Pancreas (tissue), 10 donors: ENCODE results near the gene ZNF674. TPM values are rescaled to one million over a fixed set of nuclear protein-coding genes. Genes with fewer than 3 reads are reported as not detected.
A peak's percentile ranks its signal among the peaks of the same experiment; 100 is the strongest.

Source experiments
- ATAC-seq, 4 donors: fragments of 200-7000 bp; cut with Tn5 transposase; one replicate each; pipeline versions ENCODE4 v1.8.0 to v1.9.1; 2020; ENCODE audit warnings: mild to moderate bottlenecking in 4 of 4, moderate library complexity in 4 of 4
- DNase-seq, 6 donors: peaks; one replicate each; pipeline ENCODE4 v3.0.0-alpha.2; 2020
- FAIRE-seq: peaks from 2 replicates; lab custom pipeline; 2012; peaks lifted over from hg19 to GRCh38; lab: Jason Lieb, UNC
- H3K27ac ChIP-seq, 4 donors: fragments of 200-600 bp; sonication (generic); 1 replicate in 3 of 4; 2 replicates in 1 of 4; pipeline versions ENCODE4 v1.5.0 to v1.8.0; 2020
- H3K27me3 ChIP-seq, 4 donors: fragments of 200-600 bp; one replicate each; pipeline ENCODE4 v1.8.0; 2021
- H3K36me3 ChIP-seq, 3 donors: fragments of 200-600 bp; sonication (generic) in 1 of 3; one replicate each; pipeline versions ENCODE4 v1.5.0 to v1.8.0; 2020 to 2021
- H3K4me1 ChIP-seq, 3 donors: fragments of 200-600 bp; one replicate each; pipeline ENCODE4 v1.8.0; 2021
- H3K4me3 ChIP-seq, 4 donors: fragments of 200-600 bp; sonication (generic) in 2 of 4; one replicate each; pipeline versions ENCODE4 v1.5.0 to v1.8.0; 2020 to 2021
- H3K9me3 ChIP-seq, 4 donors: fragments of 200-600 bp; one replicate each; pipeline ENCODE4 v1.8.0; 2021
- WGBS, 2 donors: extraction: QIAGEN DNeasy Blood & Tissue Kit; methylation state at CpG; one replicate each; pipeline ENCODE4 v1.1.7; 2013; 5-methylcytosine and 5-hydroxymethylcytosine counted together
- intact Hi-C, 3 donors: fragments of 100-400 bp; cut with DNase I; formaldehyde crosslinking; loops; one replicate each; pipeline versions ENCODE4 v1.11.1 to v1.14.2; 2022
- polyA plus RNA-seq, 2 donors: library from polyadenylated mRNA; stranded (reverse); fragments of 200-250 nt; gene quantifications; one replicate each; pipeline ENCODE4 v1.2.3, GENCODE V29; 2013
- total RNA-seq, 6 donors: library from RNA; stranded (reverse); fragmentation: NEBNext Ultra II Directional in 4 of 6; extraction: Animal tissue kit (Norgen Biotek cat#: 25700) in 4 of 6; gene quantifications; one replicate each; pipeline versions ENCODE4 v1.2.1 to v1.2.4, GENCODE V29; 2021 to 2023
- TF ChIP-seq, protein P1 (sequence below), 4 donors: fragments of 200-600 bp; sonication (generic) in 3 of 4; IDR thresholded peaks; one replicate each; pipeline versions ENCODE4 v1.5.0 to v1.8.0; 2021; ENCODE audit warnings: antibody characterized with exemption in 4 of 4
- donor health status: healthy with polysubstance abuse.
- donor health status: DM: no; HTN: no; CAD: no; lungs with moderate emphysema.
- donor health status: DM: no; HTN: no; CAD: no.
- donor health status: control.
- donor health status: control.
- donor health status: Bipolar disorder and iron deficiency.
- donor health status: DM: yes; HTN: yes; CAD: no.
- donor health status: DM: no; HTN: no; CAD: no.
- donor health status: DM: no; HTN: no; CAD: no.
- donor health status: DM: yes; HTN: yes; CAD: no.

Gene ZNF674
- total and polyA plus RNA-seq, 8 donors: 0.80 to 2.8 (median 1.4) TPM

DNA sequence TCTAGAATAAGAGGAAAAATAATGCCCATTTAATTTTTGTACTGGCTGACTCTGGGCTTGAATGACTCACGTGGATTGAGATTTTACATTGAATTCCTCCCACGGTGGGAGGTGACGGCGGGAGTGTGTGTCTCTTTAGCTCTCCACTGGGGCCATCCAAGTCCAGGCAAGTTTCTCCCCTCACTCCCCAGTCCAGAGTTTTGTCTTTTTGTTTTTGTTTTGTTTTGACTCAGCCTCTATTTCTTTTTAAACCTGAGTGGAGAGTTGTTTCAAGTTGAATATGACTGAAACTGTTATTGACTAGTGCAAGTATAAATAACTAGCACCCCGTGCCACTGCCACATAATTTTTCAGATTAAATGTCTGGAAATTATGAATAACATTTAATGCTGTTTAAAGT is 41.9 kb upstream of the ZNF674 start:
- intact Hi-C loops: no loop called here
- Histone ChIP-seq H3K4me3 (no peak overlapping the region), H3K27me3 (no peaks in the 10 kb centered on the region), H3K27ac (peak overlapping the region in 1 of 4 donors; percentile 11), H3K4me1 (no peaks in the 10 kb centered on the region), H3K9me3 (no peaks in the 10 kb centered on the region), H3K36me3 (no peaks in the 10 kb centered on the region)
- ATAC-seq (no peak), DNase-seq (no peak), FAIRE-seq (no peak)
- TF ChIP-seq, protein P1, sequence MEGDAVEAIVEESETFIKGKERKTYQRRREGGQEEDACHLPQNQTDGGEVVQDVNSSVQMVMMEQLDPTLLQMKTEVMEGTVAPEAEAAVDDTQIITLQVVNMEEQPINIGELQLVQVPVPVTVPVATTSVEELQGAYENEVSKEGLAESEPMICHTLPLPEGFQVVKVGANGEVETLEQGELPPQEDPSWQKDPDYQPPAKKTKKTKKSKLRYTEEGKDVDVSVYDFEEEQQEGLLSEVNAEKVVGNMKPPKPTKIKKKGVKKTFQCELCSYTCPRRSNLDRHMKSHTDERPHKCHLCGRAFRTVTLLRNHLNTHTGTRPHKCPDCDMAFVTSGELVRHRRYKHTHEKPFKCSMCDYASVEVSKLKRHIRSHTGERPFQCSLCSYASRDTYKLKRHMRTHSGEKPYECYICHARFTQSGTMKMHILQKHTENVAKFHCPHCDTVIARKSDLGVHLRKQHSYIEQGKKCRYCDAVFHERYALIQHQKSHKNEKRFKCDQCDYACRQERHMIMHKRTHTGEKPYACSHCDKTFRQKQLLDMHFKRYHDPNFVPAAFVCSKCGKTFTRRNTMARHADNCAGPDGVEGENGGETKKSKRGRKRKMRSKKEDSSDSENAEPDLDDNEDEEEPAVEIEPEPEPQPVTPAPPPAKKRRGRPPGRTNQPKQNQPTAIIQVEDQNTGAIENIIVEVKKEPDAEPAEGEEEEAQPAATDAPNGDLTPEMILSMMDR (IDR thresholded peaks at IDR 0.05): no peak
- WGBS, 2 donors: 60 to 81% methylated on average over 5 of the region's 5 CpGs

DNA sequence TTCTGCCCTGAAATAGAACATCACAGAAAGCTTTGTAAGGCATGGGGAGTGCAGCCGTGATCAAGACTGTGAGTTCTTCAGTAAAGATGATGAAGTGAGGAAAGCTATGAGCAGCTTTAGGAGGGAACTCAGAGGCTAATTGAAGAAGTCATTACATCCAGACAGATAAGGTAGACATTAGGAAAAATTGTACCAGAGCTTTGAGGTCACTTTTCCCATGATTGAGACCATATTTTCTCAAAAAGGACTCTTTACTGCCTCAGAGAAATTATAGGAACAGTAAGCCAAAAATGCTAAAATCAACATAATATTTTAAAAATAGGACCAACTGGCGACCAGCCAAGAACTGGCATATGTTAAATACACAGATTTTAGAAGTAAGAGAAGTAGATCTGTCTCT is 39.5 kb upstream of the ZNF674 start:
- no peak overlapping the region for H3K4me3 ChIP-seq
- TF ChIP-seq, protein P1 (IDR thresholded peaks at IDR 0.05): no peak
- intact Hi-C loops: no loop called here
- no peaks in the 10 kb centered on the region for H3K27me3 ChIP-seq
- 44 to 58% methylated on average over 2 of the region's 2 CpGs for WGBS, 2 donors
- ATAC-seq (no peak), FAIRE-seq (no peak), DNase-seq (no peak)
- no peaks in the 10 kb centered on the region for H3K4me1 ChIP-seq
- no peaks in the 10 kb centered on the region for H3K9me3 ChIP-seq
- H3K36me3 ChIP-seq: no peaks in the 10 kb centered on the region
- no peak overlapping the region for H3K27ac ChIP-seq

DNA sequence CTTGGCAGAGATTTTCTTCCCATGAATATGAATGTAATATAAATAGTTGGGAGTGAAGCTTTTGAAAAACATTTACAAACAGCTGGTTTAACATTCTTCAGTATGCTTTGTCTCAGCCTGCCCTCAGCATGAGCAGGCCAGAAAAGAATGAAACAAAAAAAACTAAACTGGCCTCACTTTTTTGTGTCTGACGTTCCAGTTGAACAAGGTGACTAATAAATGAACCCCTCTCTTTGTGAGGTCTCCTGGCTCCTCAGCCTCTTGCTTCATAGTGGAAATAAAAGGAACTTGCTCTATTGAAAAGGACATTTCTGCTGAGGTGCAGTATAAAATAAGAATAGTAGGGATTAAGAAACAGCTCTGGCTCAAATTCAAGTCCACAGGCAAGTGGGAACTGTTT is 37.7 kb upstream of the ZNF674 start:
- intact Hi-C loops: no loop called here
- H3K9me3 ChIP-seq: no peaks in the 10 kb centered on the region
- H3K36me3 ChIP-seq: no peaks in the 10 kb centered on the region
- TF ChIP-seq, protein P1 (IDR thresholded peaks at IDR 0.05): no peak
- 42% methylated on average over 1 of the region's 1 CpG for WGBS, 2 donors
- no peak overlapping the region for H3K27ac ChIP-seq
- ATAC-seq (no peak), DNase-seq (no peak), FAIRE-seq (no peak)
- no peak overlapping the region for H3K4me3 ChIP-seq
- H3K4me1 ChIP-seq: no peaks in the 10 kb centered on the region
- H3K27me3 ChIP-seq: no peaks in the 10 kb centered on the region

DNA sequence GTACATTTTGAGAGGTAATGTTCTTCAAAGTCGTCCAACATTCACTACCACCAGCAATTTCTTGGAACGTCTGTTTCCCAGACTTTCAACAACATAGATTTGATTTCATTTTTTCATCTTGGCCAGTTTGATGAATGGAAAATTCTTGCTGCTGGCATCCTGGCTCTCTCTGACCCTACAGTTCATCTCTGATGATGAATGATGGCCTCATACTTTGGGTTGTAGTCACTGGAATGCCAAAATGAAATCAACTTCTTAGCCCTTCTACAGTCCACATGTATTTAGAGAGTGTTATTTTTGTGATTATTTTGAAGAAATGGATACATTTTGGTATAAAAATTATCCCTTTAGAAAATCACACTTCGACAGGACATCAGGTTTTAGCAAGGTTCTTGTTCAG is 37.1 kb upstream of the ZNF674 start:
- DNase-seq (no peak), FAIRE-seq (no peak), ATAC-seq (no peak)
- intact Hi-C loops: no loop called here
- Histone ChIP-seq H3K36me3 (no peaks in the 10 kb centered on the region), H3K27me3 (no peaks in the 10 kb centered on the region), H3K9me3 (no peaks in the 10 kb centered on the region), H3K4me3 (no peak overlapping the region), H3K27ac (no peak overlapping the region), H3K4me1 (no peaks in the 10 kb centered on the region)
- TF ChIP-seq, protein P1 (IDR thresholded peaks at IDR 0.05): no peak
- WGBS, 2 donors: 56 to 72% methylated on average over 3 of the region's 3 CpGs

DNA sequence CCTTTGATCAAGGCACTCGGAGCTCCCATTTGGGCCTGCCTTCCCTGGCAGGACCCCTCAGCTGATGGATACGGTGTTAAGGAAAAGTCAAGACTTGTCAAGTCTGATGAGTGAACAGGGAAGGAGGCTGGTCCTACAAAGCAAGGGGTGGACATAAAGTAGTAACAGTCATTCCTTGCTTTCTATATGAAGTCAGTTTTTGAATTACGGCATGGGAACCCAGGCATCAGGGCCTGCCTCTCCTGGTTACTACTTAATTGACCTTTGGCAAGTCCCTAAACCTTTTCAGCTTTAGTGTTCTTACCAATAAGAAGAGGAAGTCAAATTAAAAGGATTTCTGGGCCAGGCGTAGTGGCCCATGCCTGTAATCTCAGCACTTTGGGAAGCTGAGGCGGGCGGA is 35.4 kb upstream of the ZNF674 start:
- H3K4me3 ChIP-seq: no peak overlapping the region
- no peaks in the 10 kb centered on the region for H3K36me3 ChIP-seq
- H3K27ac ChIP-seq: no peak overlapping the region
- 89 to 96% methylated on average over 6 of the region's 6 CpGs for WGBS, 2 donors
- ATAC-seq (no peak), DNase-seq (no peak), FAIRE-seq (no peak)
- intact Hi-C loops: no loop called here
- TF ChIP-seq, protein P1 (IDR thresholded peaks at IDR 0.05): no peak
- H3K4me1 ChIP-seq: no peaks in the 10 kb centered on the region
- no peaks in the 10 kb centered on the region for H3K9me3 ChIP-seq
- H3K27me3 ChIP-seq: no peaks in the 10 kb centered on the region
